B cell (primary cell): ENCODE results near the gene SURF6.
"Not testable (repeated sequence)": the region's sequence is repeated elsewhere in the genome, so short reads cannot be mapped to it uniquely, and the experiment has no call there.

ENCODE experiments used
- EZH2 ChIP-seq: IDR thresholded peaks from 2 replicates; pipeline ENCODE4 v1.6.1; 2012; ENCODE audit warnings: borderline replicate concordance, low read depth, mild to moderate bottlenecking, moderate library complexity, low read length; ENCODE audit not compliant: insufficient read depth, poor library complexity, severe bottlenecking
- TF ChIP-seq, protein P1 (sequence below): fragments of 200-600 bp; IDR thresholded peaks from one replicate; pipeline ENCODE4 v1.8.0; 2022; ENCODE audit warnings: antibody characterized with exemption, mild to moderate bottlenecking

DNA sequence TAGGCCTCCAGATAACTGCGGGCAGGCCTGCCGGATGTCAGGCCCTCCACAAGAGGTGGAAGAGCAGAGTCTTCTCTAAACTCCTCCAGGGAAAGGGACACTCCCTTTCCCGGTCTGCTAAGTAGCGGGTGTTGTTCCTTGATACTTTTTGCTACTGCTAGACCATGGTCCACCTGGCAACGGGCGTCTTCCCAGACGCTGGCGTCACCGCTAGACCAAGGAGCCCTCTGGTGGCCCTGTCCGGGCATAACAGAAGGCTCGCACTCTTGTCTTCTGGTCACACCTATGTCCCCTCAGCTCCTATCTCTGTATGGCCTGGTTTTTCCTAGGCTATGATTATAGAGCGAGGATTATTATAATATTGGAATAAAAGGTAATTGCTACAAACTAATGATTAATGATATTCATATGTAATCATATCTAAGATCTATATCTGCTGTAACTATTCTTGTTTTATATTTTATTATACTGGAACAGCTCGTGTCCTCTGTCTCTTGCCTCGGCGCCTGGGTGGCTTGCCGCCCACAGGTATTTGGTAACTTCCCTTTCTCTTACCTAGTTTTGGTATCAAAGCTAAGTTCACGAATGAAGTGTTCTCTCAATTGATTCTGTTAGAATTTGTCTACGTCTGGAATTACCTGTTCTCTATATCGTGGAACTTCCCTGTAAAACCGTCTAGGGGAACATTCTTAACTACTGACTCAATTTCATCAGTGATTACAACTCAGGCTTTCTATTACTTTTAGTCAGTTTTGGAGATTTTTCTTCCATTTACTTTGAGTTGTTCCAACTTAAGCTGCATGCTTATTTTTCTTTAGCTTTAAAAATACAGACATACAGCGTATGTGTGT lies 6.5 kb downstream of the SURF6 start:
- not testable (repeated sequence) for TF ChIP-seq EZH2
- TF ChIP-seq, protein P1, sequence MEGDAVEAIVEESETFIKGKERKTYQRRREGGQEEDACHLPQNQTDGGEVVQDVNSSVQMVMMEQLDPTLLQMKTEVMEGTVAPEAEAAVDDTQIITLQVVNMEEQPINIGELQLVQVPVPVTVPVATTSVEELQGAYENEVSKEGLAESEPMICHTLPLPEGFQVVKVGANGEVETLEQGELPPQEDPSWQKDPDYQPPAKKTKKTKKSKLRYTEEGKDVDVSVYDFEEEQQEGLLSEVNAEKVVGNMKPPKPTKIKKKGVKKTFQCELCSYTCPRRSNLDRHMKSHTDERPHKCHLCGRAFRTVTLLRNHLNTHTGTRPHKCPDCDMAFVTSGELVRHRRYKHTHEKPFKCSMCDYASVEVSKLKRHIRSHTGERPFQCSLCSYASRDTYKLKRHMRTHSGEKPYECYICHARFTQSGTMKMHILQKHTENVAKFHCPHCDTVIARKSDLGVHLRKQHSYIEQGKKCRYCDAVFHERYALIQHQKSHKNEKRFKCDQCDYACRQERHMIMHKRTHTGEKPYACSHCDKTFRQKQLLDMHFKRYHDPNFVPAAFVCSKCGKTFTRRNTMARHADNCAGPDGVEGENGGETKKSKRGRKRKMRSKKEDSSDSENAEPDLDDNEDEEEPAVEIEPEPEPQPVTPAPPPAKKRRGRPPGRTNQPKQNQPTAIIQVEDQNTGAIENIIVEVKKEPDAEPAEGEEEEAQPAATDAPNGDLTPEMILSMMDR: peak; percentile 52
